Measurements from ENCODE around the gene NTN4. TPM values are rescaled to one million over a fixed set of nuclear protein-coding genes. Genes with fewer than 3 reads are reported as not detected.

Gene NTN4
- total and polyA plus RNA-seq, 10 of the 15 experiments (the other 5 are each of a cell fraction or from before 2014, with no cell fraction given), result 0.15 TPM; not detected in 9

- Histone ChIP-seq H3K4me1 (ENCODE audit: control insufficient read depth, insufficient read depth, low read length) (no peaks in the 10 kb centered on the region), H3K27ac (ENCODE audit: control insufficient read depth, insufficient read depth) (no peak overlapping the region), H4K20me1 (ENCODE audit: control insufficient read depth, insufficient read depth) (no peaks in the 10 kb centered on the region), H3K27me3 (replicated peaks in 1 of 2; ENCODE audit: control insufficient read depth in 2 of 2, insufficient read depth in 2 of 2, low read length in 1 of 2) (peaks cover 0 to 5% of the 10 kb centered on the region in 2 experiments; a peak in 3 of 4 replicates), H3K36me3 (ENCODE audit: control insufficient read depth in 2 of 2, insufficient read depth in 2 of 2, low read length in 1 of 2) (no peaks in the 10 kb centered on the region), H2AFZ (ENCODE audit: control insufficient read depth, low read depth, low read length) (no peak overlapping the region), H3K9ac (ENCODE audit: control insufficient read depth, insufficient read depth, low read length) (no peak overlapping the region), H3K4me3 (no peak overlapping the region), H3K9me3 (replicated peaks; ENCODE audit: control insufficient read depth, insufficient read depth, low read length) (no peaks in the 10 kb centered on the region), H3K79me2 (ENCODE audit: control insufficient read depth, insufficient read depth, low read length) (no peaks in the 10 kb centered on the region), H3K4me2 (ENCODE audit: control insufficient read depth, insufficient read depth) (no peak overlapping the region)
- POLR2A ChIA-PET, result interaction anchor here (0.6 kb wide), 1 partner anchor 652 kb away, joined by 4 read pairs; no protein-coding TSS in a partner anchor
- RAD21 ChIA-PET (ENCODE audit: unreplicated experiment), result no interaction called here
- 56% methylated on average over 6 of the region's 6 CpGs for WGBS (ENCODE audit: insufficient coverage, insufficient replicate concordance, low lambda C conversion rate, missing lambda C conversion rate)
- FAIRE-seq (no peak), ATAC-seq (no peak), DNase-seq (ENCODE audit: low read depth, low spot score) (no peak)
- TF ChIP-seq SKIL (IDR thresholded peaks at IDR 0.05; ENCODE audit: low read depth, poor library complexity, severe bottlenecking) (no peak), RCOR1 (conservative IDR thresholded peaks at IDR 0.05; ENCODE audit: low read depth, low read length) (no peak), PKNOX1 (IDR thresholded peaks at IDR 0.05) (no peak), RB1 (IDR thresholded peaks at IDR 0.05; ENCODE audit: borderline replicate concordance) (no peak), KAT2A (conservative IDR thresholded peaks at IDR 0.05; ENCODE audit: control insufficient read depth, low read depth, low read length) (no peak), CHD1 (IDR thresholded peaks at IDR 0.05; ENCODE audit: low read depth, low read length) (no peak), SIN3A (IDR thresholded peaks at IDR 0.05; ENCODE audit: low read depth, low read length) (no peak), BACH1 (IDR thresholded peaks at IDR 0.05; ENCODE audit: borderline replicate concordance) (no peak), GATAD2B (conservative IDR thresholded peaks at IDR 0.05; ENCODE audit: low read depth) (no peak), ZSCAN29 (IDR thresholded peaks at IDR 0.05) (no peak), TBL1XR1 (IDR thresholded peaks at IDR 0.05; ENCODE audit: low read depth, low read length) (no peak), NFYA (IDR thresholded peaks at IDR 0.05; ENCODE audit: borderline replicate concordance, low read depth, low read length) (no peak)
- in situ Hi-C loops (cut with MboI) (no loop called here), intact Hi-C loops (cut with micrococcal nuclease; ENCODE audit: unreplicated experiment) (no loop called here)
- CTCF ChIA-PET, result interaction anchor here (1.0 kb wide), 1 partner anchor 680 kb away, joined by 4 read pairs; no protein-coding TSS in a partner anchor
- no TSS peak for BruUV-seq (replicated peaks)
- SMC1A ChIA-PET (ENCODE audit: uncharacterized antibody, unreplicated experiment), result interaction anchor here (0.6 to 0.9 kb wide), 3 partner anchors 24 to 92 kb away, joined by 3 to 5 read pairs (median 4); no protein-coding TSS in a partner anchor
Observed at GRCh38 chr12:95642583-95642982, 148.0 kb downstream of the NTN4 start.
